SK-N-SH (cell line): ENCODE measurements around the gene PXT1. TPM values are rescaled to one million over a fixed set of nuclear protein-coding genes. Genes with fewer than 3 reads are reported as not detected.
A peak's percentile ranks its signal among the peaks of the same experiment; 100 is the strongest.

Experiments used
- CTCF ChIA-PET: fragments of 300-600, 350-600 bp; formaldehyde crosslinking; extraction: SDS; loops from one replicate; lab custom pipeline; 2021; lab: Yijun Ruan, JAX
- POLR2A ChIA-PET: fragments of 350-600 bp; sonication (Branson Sonifier 250); formaldehyde crosslinking; extraction: SDS; loops from one replicate; lab custom pipeline; 2020; ENCODE audit warnings: antibody characterized with exemption, inconsistent platforms; lab: Yijun Ruan, JAX
- DNase-seq: peaks from one replicate; pipeline ENCODE4 v3.0.0; 2012
- H2AFZ ChIP-seq: fragments of 200-600 bp; sonication (generic); 2 replicates; pipeline ENCODE4 v1.8.1; 2016; ENCODE audit warnings: antibody characterized with exemption, mild to moderate bottlenecking, low read depth
- H3F3A ChIP-seq: fragments of 200-600 bp; sonication (generic); replicated peaks from 2 replicates; pipeline ENCODE3; 2016; ENCODE audit warnings: antibody characterized with exemption, mild to moderate bottlenecking; ENCODE audit not compliant: insufficient read depth
- H3K27ac ChIP-seq, 2 experiments: fragments of 200-500 bp in 1 of 2; fragments of 200-600 bp in 1 of 2; sonication (Bioruptor generic) in 1 of 2; sonication (generic), shearing (Covaris generic) in 1 of 2; 2 replicates each; pipeline versions ENCODE4 v1.5.1 to v1.6.1; 2014 to 2016; ENCODE audit warnings: low read depth in 2 of 2, inconsistent platforms in 1 of 2, low read length in 1 of 2, mild to moderate bottlenecking in 1 of 2, mixed read lengths in 1 of 2
- H3K27me3 ChIP-seq: fragments of 200-600 bp; sonication (generic), shearing (Covaris generic); 2 replicates; pipeline ENCODE4 v1.6.1; 2016; ENCODE audit warnings: mixed run types; ENCODE audit not compliant: insufficient read depth
- H3K36me3 ChIP-seq, 2 experiments: fragments of 200-500 bp in 1 of 2; fragments of 200-600 bp in 1 of 2; sonication (Bioruptor generic) in 1 of 2; sonication (generic) in 1 of 2; replicated peaks in 1 of 2; 2 replicates each; pipeline versions ENCODE3 to v1.5.1; 2014 to 2016; ENCODE audit warnings: low read length in 1 of 2, mild to moderate bottlenecking in 1 of 2; ENCODE audit not compliant: insufficient read depth in 2 of 2, control insufficient read depth in 1 of 2
- H3K4me1 ChIP-seq, 2 experiments: fragments of 200-500 bp in 1 of 2; fragments of 200-600 bp in 1 of 2; sonication (Bioruptor generic) in 1 of 2; sonication (generic), shearing (Covaris generic) in 1 of 2; 2 replicates each; pipeline versions ENCODE4 v1.5.1 to v1.6.1; 2014 to 2016; ENCODE audit warnings: low read depth in 1 of 2, low read length in 1 of 2, mixed run types in 1 of 2; ENCODE audit not compliant: insufficient read depth in 2 of 2, control insufficient read depth in 1 of 2
- H3K4me2 ChIP-seq: fragments of 200-600 bp; sonication (generic), shearing (Covaris generic); 2 replicates; pipeline ENCODE4 v1.6.1; 2017; ENCODE audit warnings: mixed run types
- H3K4me3 ChIP-seq, 2 experiments: fragments of 200-500 bp in 1 of 2; fragments of 200-600 bp in 1 of 2; sonication (Bioruptor generic) in 1 of 2; sonication (generic), shearing (Covaris generic) in 1 of 2; 2 replicates each; pipeline versions ENCODE4 v1.5.1 to v1.8.1; 2014 to 2016; ENCODE audit warnings: low read depth in 2 of 2, inconsistent platforms in 1 of 2, low read length in 1 of 2, mild to moderate bottlenecking in 1 of 2, mixed read lengths in 1 of 2, moderate library complexity in 1 of 2
- H3K79me2 ChIP-seq: fragments of 200-600 bp; sonication (generic); 2 replicates; pipeline ENCODE4 v1.8.1; 2017; ENCODE audit warnings: mild to moderate bottlenecking; ENCODE audit not compliant: insufficient read depth
- H3K9ac ChIP-seq: fragments of 200-600 bp; sonication (generic); 2 replicates; pipeline ENCODE4 v1.6.1; 2017; ENCODE audit warnings: mixed run types
- H3K9me2 ChIP-seq: fragments of 200-600 bp; sonication (generic); 2 replicates; pipeline ENCODE4 v1.6.1; 2017; ENCODE audit warnings: mixed run types
- H3K9me3 ChIP-seq: fragments of 200-600 bp; sonication (generic); 2 replicates; pipeline ENCODE4 v1.6.1; 2017; ENCODE audit warnings: mixed run types, mild to moderate bottlenecking, moderate library complexity
- H4K20me1 ChIP-seq: fragments of 200-600 bp; sonication (generic); 2 replicates; pipeline ENCODE4 v1.6.1; 2017; ENCODE audit warnings: mild to moderate bottlenecking, mixed run types; ENCODE audit not compliant: insufficient read depth
- CHD2 ChIP-seq: fragments of 150-350 bp; IDR thresholded peaks from 2 replicates; pipeline ENCODE4 v1.6.1; 2018; ENCODE audit warnings: low read length; ENCODE audit not compliant: partially characterized antibody
- ELF1 ChIP-seq: IDR thresholded peaks from 2 replicates; pipeline ENCODE4 v1.4.0; 2012
- EP300 ChIP-seq, 2 experiments: IDR thresholded peaks; 2 replicates each; pipeline versions ENCODE4 v1.4.0 to v1.6.1; 2012; ENCODE audit warnings: borderline replicate concordance in 1 of 2, low read depth in 1 of 2, low read length in 1 of 2
- FOSL2 ChIP-seq: IDR thresholded peaks from 2 replicates; pipeline ENCODE4 v1.4.0; 2012; ENCODE audit warnings: low read depth, mild to moderate bottlenecking, moderate library complexity, borderline replicate concordance
- FOXM1 ChIP-seq: IDR thresholded peaks from 2 replicates; pipeline ENCODE4 v1.4.0; 2012; ENCODE audit warnings: low read depth, mild to moderate bottlenecking
- GATA2 ChIP-seq: sonication (generic); formaldehyde crosslinking; IDR thresholded peaks from 2 replicates; pipeline ENCODE4 v1.5.0; 2020; ENCODE audit warnings: mild to moderate bottlenecking, missing genetic modification reagents
- IRF3 ChIP-seq: fragments of 150-350 bp; IDR thresholded peaks from 2 replicates; pipeline ENCODE4 v1.6.1; 2016; ENCODE audit warnings: mild to moderate bottlenecking, low read depth, low read length
- JUND ChIP-seq: IDR thresholded peaks from 2 replicates; pipeline ENCODE4 v1.4.0; 2012
- MEF2A ChIP-seq: IDR thresholded peaks from 2 replicates; pipeline ENCODE4 v1.4.0; 2012; ENCODE audit warnings: low read depth, borderline replicate concordance
- MXI1 ChIP-seq: IDR thresholded peaks from 2 replicates; pipeline ENCODE4 v1.6.1; 2012; ENCODE audit warnings: mild to moderate bottlenecking, low read depth, low read length, improper control_type of control experiment
- NFIC ChIP-seq: IDR thresholded peaks from 2 replicates; pipeline ENCODE4 v1.4.0; 2012; ENCODE audit warnings: borderline replicate concordance
- NRF1 ChIP-seq: IDR thresholded peaks from 2 replicates; pipeline ENCODE4 v1.6.1; 2012; ENCODE audit warnings: low read depth, mild to moderate bottlenecking, low read length
- RCOR1 ChIP-seq: fragments of 150-350 bp; IDR thresholded peaks from 2 replicates; pipeline ENCODE4 v1.6.1; 2017; ENCODE audit warnings: antibody characterized with exemption, low read length
- RFX5 ChIP-seq: IDR thresholded peaks from 2 replicates; pipeline ENCODE4 v1.6.1; 2012; ENCODE audit warnings: mild to moderate bottlenecking, improper control_type of control experiment, low read length
- RXRA ChIP-seq: IDR thresholded peaks from 2 replicates; pipeline ENCODE4 v1.4.0; 2012; ENCODE audit warnings: low read depth, mild to moderate bottlenecking, borderline replicate concordance
- SMC3 ChIP-seq: IDR thresholded peaks from 2 replicates; pipeline ENCODE4 v1.6.1; 2012; ENCODE audit warnings: low read depth, low read length, improper control_type of control experiment
- TAF1 ChIP-seq: IDR thresholded peaks from 2 replicates; pipeline ENCODE4 v1.6.1; 2012; ENCODE audit warnings: low read depth, mild to moderate bottlenecking, low read length, moderate library complexity, borderline replicate concordance
- TCF12 ChIP-seq: IDR thresholded peaks from 2 replicates; pipeline ENCODE4 v1.4.0; 2012
- YY1 ChIP-seq: IDR thresholded peaks from 2 replicates; pipeline ENCODE4 v1.4.0; 2012; ENCODE audit warnings: low read depth, mild to moderate bottlenecking
- WGBS: methylation state at CpG from one replicate; pipeline ENCODE4 v1.1.6; 2017; ENCODE audit warnings: low lambda C conversion rate; 5-methylcytosine and 5-hydroxymethylcytosine counted together
- polyA plus RNA-seq, 3 experiments: library from polyadenylated mRNA; depleted of rRNA; stranded (reverse); fragments of >200 nt; gene quantifications; 2 replicates each; pipeline ENCODE4 v1.2.3, GENCODE V29; 2012
- TF ChIP-seq, protein P1 (sequence below): IDR thresholded peaks from 2 replicates; pipeline ENCODE4; 2012
- TF ChIP-seq, protein P2 (sequence below): IDR thresholded peaks from 2 replicates; pipeline ENCODE4 v1.4.0; 2012; ENCODE audit warnings: low read depth, borderline replicate concordance
- TF ChIP-seq, protein P3 (sequence below): IDR thresholded peaks from 2 replicates; pipeline ENCODE4 v1.6.1; 2012; ENCODE audit warnings: mild to moderate bottlenecking, low read depth, low read length, moderate library complexity

Gene PXT1
- polyA plus RNA-seq, 1 of the 3 experiments (the other 2 are of a cell fraction): not detected

DNA sequence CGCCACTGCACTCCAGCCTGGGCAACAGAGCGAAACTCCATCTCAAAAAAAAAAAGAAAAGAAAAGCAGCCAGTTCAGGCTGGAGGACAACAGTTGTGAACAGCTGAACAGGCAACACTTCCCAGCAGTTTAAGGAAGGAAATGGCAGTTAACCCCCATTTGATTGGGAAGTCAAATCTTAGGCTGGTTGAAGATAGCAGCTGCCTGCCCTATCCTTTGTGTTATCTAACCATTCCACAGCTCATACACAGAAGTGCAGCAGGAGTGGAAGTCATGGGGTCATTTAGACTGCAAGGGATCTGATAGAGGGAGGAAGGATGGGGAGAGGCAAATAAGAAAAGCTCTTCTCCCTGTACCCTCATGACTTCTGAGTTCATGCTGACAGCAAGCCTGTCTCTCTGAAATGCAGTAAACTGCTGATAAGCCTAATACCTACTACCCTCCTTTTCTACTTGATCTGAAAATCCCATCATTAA lies 35.4 kb upstream of the PXT1 start:
- Histone ChIP-seq H4K20me1 (no peaks in the 10 kb centered on the region), H3K36me3 (peaks cover 22 to 55% of the 10 kb centered on the region in 2 experiments), H2AFZ (no peak overlapping the region), H3K79me2 (peaks cover 3% of the 10 kb centered on the region; the same call in 1 of the 2 replicates), H3K4me2 (no peak overlapping the region), H3K9ac (no peak overlapping the region), H3K9me3 (no peaks in the 10 kb centered on the region), H3K27me3 (no peaks in the 10 kb centered on the region), H3K4me3 (no peak overlapping the region), H3K27ac (no peak overlapping the region), H3K9me2 (no peaks in the 10 kb centered on the region), H3K4me1 (no peaks in the 10 kb centered on the region; a peak in 1 of 4 replicates), H3F3A (peaks cover 4% of the 10 kb centered on the region)
- WGBS: 97% methylated on average over 2 of the region's 2 CpGs
- POLR2A ChIA-PET: no interaction called here
- DNase-seq: no peak
- CTCF ChIA-PET: interaction anchor here (1.3 kb wide), 1 partner anchor 16 kb away, joined by 3 read pairs; no protein-coding TSS in a partner anchor
- TF ChIP-seq TCF12: no peak
- no peak for TF ChIP-seq NFIC
- no peak for TF ChIP-seq CHD2
- TF ChIP-seq EP300 (IDR thresholded peaks at IDR 0.05; ENCODE audit: borderline replicate concordance in 1 of 2, low read depth in 1 of 2, low read length in 1 of 2): no peak
- TF ChIP-seq RFX5: no peak
- no peak for TF ChIP-seq JUND
- no peak for TF ChIP-seq FOXM1
- no peak for TF ChIP-seq FOSL2
- TF ChIP-seq, protein P1, sequence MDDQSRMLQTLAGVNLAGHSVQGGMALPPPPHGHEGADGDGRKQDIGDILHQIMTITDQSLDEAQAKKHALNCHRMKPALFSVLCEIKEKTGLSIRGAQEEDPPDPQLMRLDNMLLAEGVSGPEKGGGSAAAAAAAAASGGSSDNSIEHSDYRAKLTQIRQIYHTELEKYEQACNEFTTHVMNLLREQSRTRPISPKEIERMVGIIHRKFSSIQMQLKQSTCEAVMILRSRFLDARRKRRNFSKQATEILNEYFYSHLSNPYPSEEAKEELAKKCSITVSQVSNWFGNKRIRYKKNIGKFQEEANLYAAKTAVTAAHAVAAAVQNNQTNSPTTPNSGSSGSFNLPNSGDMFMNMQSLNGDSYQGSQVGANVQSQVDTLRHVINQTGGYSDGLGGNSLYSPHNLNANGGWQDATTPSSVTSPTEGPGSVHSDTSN: no peak
- TF ChIP-seq YY1: no peak
- no peak for TF ChIP-seq RCOR1
- TF ChIP-seq SMC3: no peak

- CTCF ChIA-PET: interaction anchor here (0.8 kb wide), 1 partner anchor 63 kb away, joined by 3 read pairs; no protein-coding TSS in a partner anchor
- no peak overlapping the region for H2AFZ ChIP-seq
- H3K27me3 ChIP-seq: no peaks in the 10 kb centered on the region
- DNase-seq: no peak
- H3K9ac ChIP-seq: no peak overlapping the region
- peaks cover 6 to 7% of the 10 kb centered on the region in 2 experiments; a peak in 3 of 4 replicates for H3K4me1 ChIP-seq
- WGBS: 88% methylated on average over 3 of the region's 3 CpGs
- POLR2A ChIA-PET: no interaction called here
- H3K4me2 ChIP-seq: no peak overlapping the region
- TF ChIP-seq RFX5 (no peak), NRF1 (no peak), CHD2 (no peak), MEF2A (no peak), MXI1 (no peak), SMC3 (no peak), RXRA (no peak), ELF1 (no peak), GATA2 (CRISPR knock-in tag) (no peak), IRF3 (no peak), NFIC (no peak), TAF1 (no peak)
- TF ChIP-seq, protein P2, sequence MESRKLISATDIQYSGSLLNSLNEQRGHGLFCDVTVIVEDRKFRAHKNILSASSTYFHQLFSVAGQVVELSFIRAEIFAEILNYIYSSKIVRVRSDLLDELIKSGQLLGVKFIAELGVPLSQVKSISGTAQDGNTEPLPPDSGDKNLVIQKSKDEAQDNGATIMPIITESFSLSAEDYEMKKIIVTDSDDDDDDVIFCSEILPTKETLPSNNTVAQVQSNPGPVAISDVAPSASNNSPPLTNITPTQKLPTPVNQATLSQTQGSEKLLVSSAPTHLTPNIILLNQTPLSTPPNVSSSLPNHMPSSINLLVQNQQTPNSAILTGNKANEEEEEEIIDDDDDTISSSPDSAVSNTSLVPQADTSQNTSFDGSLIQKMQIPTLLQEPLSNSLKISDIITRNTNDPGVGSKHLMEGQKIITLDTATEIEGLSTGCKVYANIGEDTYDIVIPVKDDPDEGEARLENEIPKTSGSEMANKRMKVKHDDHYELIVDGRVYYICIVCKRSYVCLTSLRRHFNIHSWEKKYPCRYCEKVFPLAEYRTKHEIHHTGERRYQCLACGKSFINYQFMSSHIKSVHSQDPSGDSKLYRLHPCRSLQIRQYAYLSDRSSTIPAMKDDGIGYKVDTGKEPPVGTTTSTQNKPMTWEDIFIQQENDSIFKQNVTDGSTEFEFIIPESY: no peak
- TF ChIP-seq, protein P3, sequence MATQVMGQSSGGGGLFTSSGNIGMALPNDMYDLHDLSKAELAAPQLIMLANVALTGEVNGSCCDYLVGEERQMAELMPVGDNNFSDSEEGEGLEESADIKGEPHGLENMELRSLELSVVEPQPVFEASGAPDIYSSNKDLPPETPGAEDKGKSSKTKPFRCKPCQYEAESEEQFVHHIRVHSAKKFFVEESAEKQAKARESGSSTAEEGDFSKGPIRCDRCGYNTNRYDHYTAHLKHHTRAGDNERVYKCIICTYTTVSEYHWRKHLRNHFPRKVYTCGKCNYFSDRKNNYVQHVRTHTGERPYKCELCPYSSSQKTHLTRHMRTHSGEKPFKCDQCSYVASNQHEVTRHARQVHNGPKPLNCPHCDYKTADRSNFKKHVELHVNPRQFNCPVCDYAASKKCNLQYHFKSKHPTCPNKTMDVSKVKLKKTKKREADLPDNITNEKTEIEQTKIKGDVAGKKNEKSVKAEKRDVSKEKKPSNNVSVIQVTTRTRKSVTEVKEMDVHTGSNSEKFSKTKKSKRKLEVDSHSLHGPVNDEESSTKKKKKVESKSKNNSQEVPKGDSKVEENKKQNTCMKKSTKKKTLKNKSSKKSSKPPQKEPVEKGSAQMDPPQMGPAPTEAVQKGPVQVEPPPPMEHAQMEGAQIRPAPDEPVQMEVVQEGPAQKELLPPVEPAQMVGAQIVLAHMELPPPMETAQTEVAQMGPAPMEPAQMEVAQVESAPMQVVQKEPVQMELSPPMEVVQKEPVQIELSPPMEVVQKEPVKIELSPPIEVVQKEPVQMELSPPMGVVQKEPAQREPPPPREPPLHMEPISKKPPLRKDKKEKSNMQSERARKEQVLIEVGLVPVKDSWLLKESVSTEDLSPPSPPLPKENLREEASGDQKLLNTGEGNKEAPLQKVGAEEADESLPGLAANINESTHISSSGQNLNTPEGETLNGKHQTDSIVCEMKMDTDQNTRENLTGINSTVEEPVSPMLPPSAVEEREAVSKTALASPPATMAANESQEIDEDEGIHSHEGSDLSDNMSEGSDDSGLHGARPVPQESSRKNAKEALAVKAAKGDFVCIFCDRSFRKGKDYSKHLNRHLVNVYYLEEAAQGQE: no peak
- TF ChIP-seq, all 33 proteins: peak for 0
- Histone ChIP-seq H3K27ac (peak overlapping the region in 1 of 2 experiments; percentile 36; a peak in 1 of 4 replicates), H3K4me3 (no peak overlapping the region), H3K79me2 (peaks cover 76% of the 10 kb centered on the region), H4K20me1 (peaks cover 4% of the 10 kb centered on the region; the same call in 1 of the 2 replicates), H3K9me2 (no peaks in the 10 kb centered on the region), H3K36me3 (peaks cover 8 to 39% of the 10 kb centered on the region in 2 experiments), H3K9me3 (no peaks in the 10 kb centered on the region), H3F3A (no peaks in the 10 kb centered on the region)
Measured at GRCh38 chr6:36469946-36470345, 27.3 kb upstream of the PXT1 start.
